OCI-LY7 (cell line): ENCODE data around the gene LAMA3. TPM values are rescaled to one million over a fixed set of nuclear protein-coding genes. Genes with fewer than 3 reads are reported as not detected.

Experiments
- BruUV-seq: library from RNA; stranded (reverse); fragments of 400-500 nt; replicated peaks from 2 replicates; lab custom pipeline; 2021; lab: Mats Ljungman, UMichigan
- CTCF ChIA-PET: fragments of 300-600 bp; sonication (Branson Sonifier 250); formaldehyde crosslinking; loops from one replicate; lab custom pipeline; 2022; ENCODE audit warnings: antibody characterized with exemption; ENCODE audit not compliant: unreplicated experiment; lab: Charles Lee
- POLR2A ChIA-PET: fragments of 300-600 bp; sonication (Branson Sonifier 250); formaldehyde crosslinking; loops from one replicate; lab custom pipeline; 2022; ENCODE audit warnings: antibody characterized with exemption; lab: Charles Lee
- DNase-seq: peaks from one replicate; pipeline ENCODE4 v3.0.0-alpha.2; 2015; ENCODE audit warnings: low spot score
- H2AFZ ChIP-seq: fragments of 200-600 bp; sonication (generic), shearing (Covaris generic); 2 replicates; pipeline ENCODE4 v1.6.1; 2014; ENCODE audit warnings: mild to moderate bottlenecking, antibody characterized with exemption, low read length, moderate library complexity
- H3K27ac ChIP-seq: fragments of 200-600 bp; sonication (generic); 2 replicates; pipeline ENCODE4 v1.5.1; 2014; ENCODE audit warnings: mixed run types, low read depth, mild to moderate bottlenecking, moderate library complexity, low read length, inconsistent platforms; ENCODE audit not compliant: poor library complexity, severe bottlenecking
- H3K36me3 ChIP-seq: fragments of 200-600 bp; sonication (generic); 2 replicates; pipeline ENCODE4 v1.6.1; 2014; ENCODE audit warnings: mild to moderate bottlenecking, antibody characterized with exemption, low read length, moderate library complexity, mixed read lengths; ENCODE audit not compliant: insufficient read depth
- H3K4me1 ChIP-seq: fragments of 200-600 bp; sonication (generic); 2 replicates; pipeline ENCODE4 v1.5.1; 2014; ENCODE audit warnings: mild to moderate bottlenecking, low read length; ENCODE audit not compliant: insufficient read depth, poor library complexity, severe bottlenecking
- H3K4me2 ChIP-seq: fragments of 200-600 bp; sonication (generic); 2 replicates; pipeline ENCODE4 v1.6.1; 2014; ENCODE audit warnings: mild to moderate bottlenecking, low read length
- H3K4me3 ChIP-seq: fragments of 200-600 bp; sonication (generic); 2 replicates; pipeline ENCODE4 v1.5.1; 2014; ENCODE audit warnings: mild to moderate bottlenecking, low read depth, low read length; ENCODE audit not compliant: poor library complexity, severe bottlenecking
- H3K79me2 ChIP-seq: fragments of 200-600 bp; sonication (generic); 2 replicates; pipeline ENCODE4 v1.6.1; 2016; ENCODE audit warnings: low read depth, mild to moderate bottlenecking, low read length, moderate library complexity, mixed read lengths; ENCODE audit not compliant: insufficient read depth
- H3K9me2 ChIP-seq: fragments of 200-600 bp; sonication (generic); 2 replicates; pipeline ENCODE4 v1.6.1; 2016; ENCODE audit warnings: mild to moderate bottlenecking, low read length, mixed read lengths; ENCODE audit not compliant: insufficient read depth
- H3K9me3 ChIP-seq: fragments of 200-600 bp; sonication (generic); 2 replicates; pipeline ENCODE4 v1.6.1; 2014; ENCODE audit warnings: mild to moderate bottlenecking, mixed run types, low read length, mixed read lengths
- H4K20me1 ChIP-seq: fragments of 200-600 bp; sonication (generic); 2 replicates; pipeline ENCODE4 v1.6.1; 2014; ENCODE audit warnings: mild to moderate bottlenecking, antibody characterized with exemption, low read length, moderate library complexity, mixed read lengths; ENCODE audit not compliant: insufficient read depth
- EZH2phosphoT487 ChIP-seq: fragments of 200-600 bp; sonication (generic); IDR thresholded peaks from 2 replicates; pipeline ENCODE4 v1.6.1; 2018; ENCODE audit warnings: low read depth, borderline replicate concordance, mild to moderate bottlenecking, mixed run types, antibody characterized with exemption, low read length, moderate library complexity, mixed read lengths
- intact Hi-C: fragments of 100-400 bp; cut with micrococcal nuclease; formaldehyde crosslinking; loops from one replicate; pipeline ENCODE4 v1.10.0; 2022; ENCODE audit not compliant: unreplicated experiment
- total RNA-seq, 2 experiments: library from RNA; depleted of rRNA in 1 of 2; stranded (reverse); fragments of >200 nt in 1 of 2; shearing (Covaris generic) in 1 of 2; gene quantifications; 2 replicates each; pipeline ENCODE4 v1.2.3, GENCODE V29; 2014 to 2022
- TF ChIP-seq, protein P1 (sequence below): fragments of 200-600 bp; sonication (generic); conservative IDR thresholded peaks from 2 replicates; pipeline ENCODE4 v1.5.1; 2014; ENCODE audit warnings: mild to moderate bottlenecking, antibody characterized with exemption, low read length, moderate library complexity, mixed read lengths

The LAMA3 gene
- total RNA-seq, 2 experiments from 2014 or later: 0.16 to 1.6 TPM

DNA sequence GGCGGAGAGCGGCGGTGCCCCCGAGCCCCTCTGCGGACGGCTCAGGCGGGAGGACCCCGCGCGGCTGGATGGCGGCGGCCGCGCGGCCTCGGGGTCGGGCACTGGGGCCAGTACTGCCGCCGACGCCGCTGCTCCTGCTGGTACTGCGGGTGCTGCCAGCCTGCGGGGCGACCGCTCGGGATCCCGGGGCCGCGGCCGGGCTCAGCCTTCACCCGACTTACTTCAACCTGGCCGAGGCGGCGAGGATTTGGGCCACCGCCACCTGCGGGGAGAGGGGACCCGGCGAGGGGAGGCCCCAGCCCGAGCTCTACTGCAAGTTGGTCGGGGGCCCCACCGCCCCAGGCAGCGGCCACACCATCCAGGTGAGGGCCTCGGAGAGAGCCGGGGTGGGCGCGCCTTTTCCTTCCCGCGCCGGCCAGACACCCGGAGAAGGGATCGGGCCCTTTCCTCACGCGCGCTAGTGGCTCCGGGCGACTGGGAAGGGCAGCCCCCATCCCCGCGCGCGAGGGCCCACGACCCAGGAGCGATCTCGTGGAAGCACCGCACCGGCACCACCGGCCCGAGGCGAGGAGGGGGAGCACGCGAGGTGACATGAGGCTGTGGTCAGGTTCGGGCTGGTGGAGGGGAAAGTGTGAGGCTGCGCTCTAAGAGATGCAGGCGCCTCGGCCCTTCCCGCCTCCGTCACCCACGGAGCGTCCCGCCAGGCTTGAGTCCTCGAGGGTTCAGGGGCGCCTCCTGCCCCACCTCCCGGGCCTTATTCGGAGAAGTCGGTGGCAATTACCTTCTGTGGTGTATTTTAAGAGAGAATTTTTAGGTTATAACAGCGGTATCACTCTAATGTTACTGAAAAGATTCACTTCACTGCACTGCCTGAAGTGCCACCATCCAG is 607 bp downstream of the LAMA3 start:
- no peak for DNase-seq
- no peak overlapping the region for H3K27ac ChIP-seq
- BruUV-seq: no TSS peak
- no peaks in the 10 kb centered on the region for H3K36me3 ChIP-seq
- H3K9me3 ChIP-seq: no peaks in the 10 kb centered on the region
- ChIA-PET POLR2A (interaction anchor here (0.9 kb wide), 1 partner anchor 54 kb away, joined by 3 read pairs; no protein-coding TSS in a partner anchor), CTCF (no interaction called here)
- no peaks in the 10 kb centered on the region for H4K20me1 ChIP-seq
- H3K9me2 ChIP-seq: no peaks in the 10 kb centered on the region
- intact Hi-C loops: no loop called here
- no peaks in the 10 kb centered on the region for H3K79me2 ChIP-seq
- no peak overlapping the region for H2AFZ ChIP-seq
- H3K4me1 ChIP-seq: no peaks in the 10 kb centered on the region
- TF ChIP-seq EZH2phosphoT487: no peak
- TF ChIP-seq, protein P1, sequence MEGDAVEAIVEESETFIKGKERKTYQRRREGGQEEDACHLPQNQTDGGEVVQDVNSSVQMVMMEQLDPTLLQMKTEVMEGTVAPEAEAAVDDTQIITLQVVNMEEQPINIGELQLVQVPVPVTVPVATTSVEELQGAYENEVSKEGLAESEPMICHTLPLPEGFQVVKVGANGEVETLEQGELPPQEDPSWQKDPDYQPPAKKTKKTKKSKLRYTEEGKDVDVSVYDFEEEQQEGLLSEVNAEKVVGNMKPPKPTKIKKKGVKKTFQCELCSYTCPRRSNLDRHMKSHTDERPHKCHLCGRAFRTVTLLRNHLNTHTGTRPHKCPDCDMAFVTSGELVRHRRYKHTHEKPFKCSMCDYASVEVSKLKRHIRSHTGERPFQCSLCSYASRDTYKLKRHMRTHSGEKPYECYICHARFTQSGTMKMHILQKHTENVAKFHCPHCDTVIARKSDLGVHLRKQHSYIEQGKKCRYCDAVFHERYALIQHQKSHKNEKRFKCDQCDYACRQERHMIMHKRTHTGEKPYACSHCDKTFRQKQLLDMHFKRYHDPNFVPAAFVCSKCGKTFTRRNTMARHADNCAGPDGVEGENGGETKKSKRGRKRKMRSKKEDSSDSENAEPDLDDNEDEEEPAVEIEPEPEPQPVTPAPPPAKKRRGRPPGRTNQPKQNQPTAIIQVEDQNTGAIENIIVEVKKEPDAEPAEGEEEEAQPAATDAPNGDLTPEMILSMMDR: no peak
- H3K4me2 ChIP-seq: no peak overlapping the region
- no peak overlapping the region for H3K4me3 ChIP-seq

DNA sequence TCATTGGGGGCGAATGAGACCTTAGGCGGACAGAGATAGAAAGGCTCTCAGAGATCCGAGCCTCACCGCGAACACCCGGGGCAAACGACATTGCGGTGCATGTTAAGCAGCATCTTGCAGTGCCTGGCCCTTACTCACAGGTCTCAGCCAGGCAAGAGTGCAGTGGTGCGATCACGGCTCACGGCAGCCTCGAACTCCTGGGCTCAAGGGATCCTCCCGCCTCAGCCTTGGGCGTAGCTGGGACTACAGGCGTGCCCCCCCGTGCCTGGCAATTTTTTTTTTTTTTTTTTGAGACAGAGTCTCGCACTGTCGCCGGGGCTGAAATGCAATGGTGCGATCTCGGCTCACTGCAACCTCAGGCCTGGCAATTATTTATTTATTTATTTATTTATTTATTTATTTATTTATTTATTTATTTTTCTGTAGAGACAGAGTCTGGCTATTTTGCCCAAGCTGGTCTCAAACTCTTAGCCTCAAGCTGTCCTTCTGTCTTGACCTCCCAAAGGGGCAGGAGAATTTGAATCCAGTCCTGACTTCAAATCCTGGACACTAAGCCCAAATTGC is 1.3 kb downstream of the LAMA3 start:
- no TSS peak for BruUV-seq
- Histone ChIP-seq H3K4me1 (no peaks in the 10 kb centered on the region), H3K9me2 (no peaks in the 10 kb centered on the region), H3K4me3 (no peak overlapping the region), H3K79me2 (no peaks in the 10 kb centered on the region), H4K20me1 (no peaks in the 10 kb centered on the region), H2AFZ (no peak overlapping the region), H3K36me3 (no peaks in the 10 kb centered on the region), H3K27ac (no peak overlapping the region), H3K9me3 (no peaks in the 10 kb centered on the region), H3K4me2 (no peak overlapping the region)
- TF ChIP-seq, protein P1: no peak
- no peak for TF ChIP-seq EZH2phosphoT487
- ChIA-PET CTCF (no interaction called here), POLR2A (no interaction called here)
- DNase-seq: no peak
- intact Hi-C loops: no loop called here

GRCh38 chr18:23693846-23694245 is 4.6 kb downstream of the LAMA3 start:
- H3K27ac ChIP-seq: no peak overlapping the region
- H3K79me2 ChIP-seq: no peaks in the 10 kb centered on the region
- intact Hi-C loops: no loop called here
- DNase-seq: no peak
- CTCF ChIA-PET: no interaction called here
- no peaks in the 10 kb centered on the region for H3K36me3 ChIP-seq
- POLR2A ChIA-PET: no interaction called here
- no peak for TF ChIP-seq EZH2phosphoT487
- TF ChIP-seq, protein P1: no peak
- no peak overlapping the region for H2AFZ ChIP-seq
- H3K4me1 ChIP-seq: no peaks in the 10 kb centered on the region
- H3K4me3 ChIP-seq: no peak overlapping the region
- no TSS peak for BruUV-seq
- H3K9me2 ChIP-seq: no peaks in the 10 kb centered on the region
- H3K9me3 ChIP-seq: no peaks in the 10 kb centered on the region
- H3K4me2 ChIP-seq: no peak overlapping the region
- no peaks in the 10 kb centered on the region for H4K20me1 ChIP-seq
